NAMALWA (cell line): Measurements from ENCODE around the gene ZNF670.
A peak's percentile ranks its signal among the peaks of the same experiment; 100 is the strongest.
"Not testable (repeated sequence)": the region's sequence is repeated elsewhere in the genome, so short reads cannot be mapped to it uniquely, and the experiment has no call there.

Experiments used
- DNase-seq: peaks from one replicate; pipeline ENCODE4 v3.0.0-alpha.2; 2015; ENCODE audit warnings: low spot score

Gene ZNF670

DNA sequence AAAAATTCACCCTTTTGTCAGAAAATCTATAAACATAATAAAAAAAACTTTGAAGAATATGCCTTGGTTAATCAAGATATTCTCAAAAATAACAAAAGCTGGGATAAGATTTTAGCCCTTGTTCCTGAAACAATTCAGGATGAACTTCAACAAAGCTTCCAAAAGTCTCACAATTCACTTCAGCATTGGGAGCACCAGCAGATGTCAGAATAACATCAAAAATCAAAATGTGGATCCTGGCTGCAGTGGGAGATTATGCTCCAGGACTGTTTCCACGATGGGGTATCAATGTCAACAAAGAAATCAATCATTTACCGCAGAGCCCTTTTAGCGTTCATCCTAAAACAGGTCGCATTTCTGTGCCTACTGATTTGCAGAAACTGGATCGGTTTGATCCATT lies 35.2 kb downstream of the ZNF670 start:
- no peak for DNase-seq

DNA sequence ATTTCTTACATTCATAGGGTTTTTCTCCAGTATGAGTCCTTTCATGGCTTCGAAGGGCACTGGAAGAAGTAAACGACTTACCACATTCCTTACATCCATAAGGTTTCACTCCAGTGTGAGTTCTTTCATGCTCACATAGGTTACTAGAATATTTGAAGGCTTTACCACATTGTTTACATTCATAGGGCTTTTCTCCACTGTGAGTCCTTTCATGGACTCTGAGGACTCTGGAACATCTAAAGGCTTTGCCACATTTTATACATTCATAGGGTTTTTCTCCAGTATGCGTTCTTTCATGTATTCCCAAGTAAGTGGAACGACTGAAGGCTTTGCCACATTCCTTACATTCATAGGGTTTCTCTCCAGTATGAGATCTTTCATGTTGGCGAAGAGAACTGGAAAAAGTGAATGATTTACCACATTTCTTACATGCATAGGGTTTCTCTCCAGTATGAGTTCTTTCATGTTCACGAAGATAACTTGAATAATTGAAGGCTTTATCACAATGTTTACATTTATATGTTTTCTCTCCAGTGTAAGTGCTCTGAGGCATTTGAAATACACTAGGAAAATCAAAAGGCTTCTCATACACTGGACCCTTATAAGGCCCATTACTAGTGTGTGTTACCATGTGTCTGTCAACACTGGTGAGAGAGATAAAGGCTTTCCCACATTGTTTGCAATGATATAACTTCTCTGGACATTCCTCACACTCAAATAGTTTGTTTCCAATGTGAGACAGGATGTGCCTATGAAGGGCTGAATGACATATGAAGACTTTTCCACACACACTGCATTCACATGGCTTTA lies 40.9 kb downstream of the ZNF670 start:
- peak; percentile 7 for DNase-seq

DNA sequence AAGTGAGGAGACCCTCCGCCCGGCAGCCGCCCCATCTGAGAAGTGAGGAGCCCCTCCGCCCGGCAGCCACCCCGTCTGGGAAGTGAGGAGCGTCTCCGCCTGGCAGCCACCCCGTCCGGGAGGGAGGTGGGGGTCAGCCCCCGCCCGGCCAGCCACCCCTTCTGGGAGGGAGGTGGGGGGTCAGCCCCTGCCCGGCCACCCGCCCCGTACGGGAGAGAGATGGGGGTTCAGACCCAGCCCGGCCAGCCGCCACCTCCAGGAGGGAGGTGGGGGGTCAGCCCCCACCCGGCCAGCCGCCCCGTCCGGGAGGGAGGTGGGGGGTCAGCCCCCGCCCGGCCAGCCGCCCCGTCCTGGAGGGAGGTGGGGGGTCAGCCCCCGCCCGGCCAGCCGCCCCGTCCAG lies 46.3 kb downstream of the ZNF670 start:
- not testable (repeated sequence) for DNase-seq
